ENCODE results near the gene MGLL. TPM values are rescaled to one million over a fixed set of nuclear protein-coding genes. Genes with fewer than 3 reads are reported as not detected.

MGLL gene
- total RNA-seq, 4 donors from 2014 or later = 26.5 to 50.2 (median 43.8) TPM

GRCh38 chr3:127730171-127730570 lies 92.1 kb downstream of the MGLL start:
- ATAC-seq (no peak), DNase-seq (no peak)
- peaks cover 19 to 53% of the 10 kb centered on the region in 2 donors for H3K4me1 ChIP-seq

GRCh38 chr3:127729556-127730056 lies 92.7 kb downstream of the MGLL start:
- H3K4me3 ChIP-seq = no peak overlapping the region
- H3K4me1 ChIP-seq = peaks cover 13 to 47% of the 10 kb centered on the region in 2 donors
- H3K9me3 ChIP-seq = no peaks in the 10 kb centered on the region
- DNase-seq (no peak), ATAC-seq (peak; percentile 74 to 77)
- in situ Hi-C loops (cut with MboI; ENCODE audit: low sequenced_read_pairs in 4 of 4) = no loop called here
- TF ChIP-seq CTCF (IDR thresholded peaks at IDR 0.05 in 4 of 5, conservative IDR thresholded peaks at IDR 0.05 in 1 of 5) (no peak), POLR2A (IDR thresholded peaks at IDR 0.05) (no peak)
- intact Hi-C loops (cut with DNase I; ENCODE audit: low total_unique reads) = no loop called here
- no peaks in the 10 kb centered on the region for H3K27me3 ChIP-seq
- H3K36me3 ChIP-seq = no peaks in the 10 kb centered on the region
- peak overlapping the region in 3 of 4 donors; percentile 52 to 78 (median 61) for H3K27ac ChIP-seq

More at GRCh38 chr3:127730171-127730570, 92.1 kb downstream of the MGLL start:
- H3K4me3 ChIP-seq = no peak overlapping the region
- no peaks in the 10 kb centered on the region for H3K36me3 ChIP-seq
- H3K27me3 ChIP-seq = no peaks in the 10 kb centered on the region
- in situ Hi-C loops (cut with MboI; ENCODE audit: low sequenced_read_pairs in 4 of 4) = no loop called here
- TF ChIP-seq CTCF (IDR thresholded peaks at IDR 0.05 in 4 of 5, conservative IDR thresholded peaks at IDR 0.05 in 1 of 5) (no peak), POLR2A (IDR thresholded peaks at IDR 0.05) (no peak)
- H3K27ac ChIP-seq = peak overlapping the region in 3 of 4 donors; percentile 52 to 78 (median 61)
- no peaks in the 10 kb centered on the region for H3K9me3 ChIP-seq
- intact Hi-C loops (cut with DNase I; ENCODE audit: low total_unique reads) = no loop called here

- DNase-seq = no peak
- Histone ChIP-seq H3K4me3 (no peak overlapping the region), H3K27me3 (no peaks in the 10 kb centered on the region), H3K27ac (peak overlapping the region in 2 of 4 donors; percentile 61 to 78), H3K4me1 (peaks cover 9 to 46% of the 10 kb centered on the region in 2 donors), H3K36me3 (no peaks in the 10 kb centered on the region), H3K9me3 (no peaks in the 10 kb centered on the region)
- in situ Hi-C loops (cut with MboI; ENCODE audit: low sequenced_read_pairs in 4 of 4) (no loop called here), intact Hi-C loops (cut with DNase I; ENCODE audit: low total_unique reads) (no loop called here)
- TF ChIP-seq POLR2A (IDR thresholded peaks at IDR 0.05) = no peak
- no peak for TF ChIP-seq CTCF (IDR thresholded peaks at IDR 0.05 in 4 of 5, conservative IDR thresholded peaks at IDR 0.05 in 1 of 5)
- ATAC-seq = no peak
These were observed 93.8 kb downstream of the MGLL start for GRCh38 chr3:127728417-127729015.

GRCh38 chr3:127726894-127727293 lies 95.4 kb downstream of the MGLL start:
- in situ Hi-C loops (cut with MboI; ENCODE audit: low sequenced_read_pairs in 4 of 4) = no loop called here
- DNase-seq = no peak
- Histone ChIP-seq H3K9me3 (no peaks in the 10 kb centered on the region), H3K27me3 (no peaks in the 10 kb centered on the region), H3K27ac (peak overlapping the region in 3 of 4 donors; percentile 57 to 78 (median 61)), H3K4me1 (peaks cover 14 to 50% of the 10 kb centered on the region in 2 donors), H3K4me3 (no peak overlapping the region), H3K36me3 (no peaks in the 10 kb centered on the region)
- intact Hi-C loops (cut with DNase I; ENCODE audit: low total_unique reads) = no loop called here
- peak; percentile 31 to 45 for ATAC-seq
- no peak for TF ChIP-seq CTCF (IDR thresholded peaks at IDR 0.05 in 4 of 5, conservative IDR thresholded peaks at IDR 0.05 in 1 of 5)
- no peak for TF ChIP-seq POLR2A (IDR thresholded peaks at IDR 0.05)

All from gastrocnemius medialis (tissue), 4 donors.